Progenitor cell of endocrine pancreas (in vitro differentiated cells): ENCODE data around the gene PLPP2. TPM values are rescaled to one million over a fixed set of nuclear protein-coding genes. Genes with fewer than 3 reads are reported as not detected.

Experiments
- DNase-seq: peaks from one replicate; pipeline ENCODE4 v3.0.0; 2021; ENCODE audit warnings: low spot score; ENCODE audit not compliant: unreplicated experiment
- H3K27ac Mint-ChIP-seq: 2 replicates; pipeline ENCODE4 v1.8.0; 2021; ENCODE audit warnings: mild to moderate bottlenecking, moderate library complexity, mixed read lengths
- H3K27me3 Mint-ChIP-seq: 2 replicates; pipeline ENCODE4 v1.8.0; 2021; ENCODE audit warnings: mixed read lengths
- H3K36me3 Mint-ChIP-seq: 2 replicates; pipeline ENCODE4 v1.8.0; 2022; ENCODE audit warnings: mixed read lengths; ENCODE audit not compliant: insufficient read depth
- H3K4me1 Mint-ChIP-seq: 2 replicates; pipeline ENCODE4 v1.8.0; 2021; ENCODE audit warnings: low read depth, mixed read lengths
- H3K4me3 Mint-ChIP-seq: 2 replicates; pipeline ENCODE4 v1.8.0; 2021; ENCODE audit warnings: low read depth, mild to moderate bottlenecking, moderate library complexity, mixed read lengths
- H3K9me3 Mint-ChIP-seq: 2 replicates; pipeline ENCODE4 v1.8.0; 2021; ENCODE audit warnings: low read depth, mixed read lengths
- total RNA-seq: library from RNA; stranded (reverse); gene quantifications from 2 replicates; pipeline ENCODE4 v1.2.1, GENCODE V29; 2021
- TF ChIP-seq, protein P1 (sequence below): fragments of 200-600 bp; sonication (generic); IDR thresholded peaks from one replicate; pipeline ENCODE4 v1.5.0; 2021; ENCODE audit warnings: antibody characterized with exemption, mild to moderate bottlenecking; ENCODE audit not compliant: unreplicated experiment

Gene PLPP2
- total RNA-seq, 1 donor from 2014 or later = 46.3 TPM

GRCh38 chr19:294341-294945 lies 3.2 kb upstream of the PLPP2 start:
- DNase-seq = no peak
- TF ChIP-seq, protein P1, sequence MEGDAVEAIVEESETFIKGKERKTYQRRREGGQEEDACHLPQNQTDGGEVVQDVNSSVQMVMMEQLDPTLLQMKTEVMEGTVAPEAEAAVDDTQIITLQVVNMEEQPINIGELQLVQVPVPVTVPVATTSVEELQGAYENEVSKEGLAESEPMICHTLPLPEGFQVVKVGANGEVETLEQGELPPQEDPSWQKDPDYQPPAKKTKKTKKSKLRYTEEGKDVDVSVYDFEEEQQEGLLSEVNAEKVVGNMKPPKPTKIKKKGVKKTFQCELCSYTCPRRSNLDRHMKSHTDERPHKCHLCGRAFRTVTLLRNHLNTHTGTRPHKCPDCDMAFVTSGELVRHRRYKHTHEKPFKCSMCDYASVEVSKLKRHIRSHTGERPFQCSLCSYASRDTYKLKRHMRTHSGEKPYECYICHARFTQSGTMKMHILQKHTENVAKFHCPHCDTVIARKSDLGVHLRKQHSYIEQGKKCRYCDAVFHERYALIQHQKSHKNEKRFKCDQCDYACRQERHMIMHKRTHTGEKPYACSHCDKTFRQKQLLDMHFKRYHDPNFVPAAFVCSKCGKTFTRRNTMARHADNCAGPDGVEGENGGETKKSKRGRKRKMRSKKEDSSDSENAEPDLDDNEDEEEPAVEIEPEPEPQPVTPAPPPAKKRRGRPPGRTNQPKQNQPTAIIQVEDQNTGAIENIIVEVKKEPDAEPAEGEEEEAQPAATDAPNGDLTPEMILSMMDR = no peak
- peaks cover 7% of the 10 kb centered on the region for H3K4me1 Mint-ChIP-seq
- no peak overlapping the region for H3K27ac Mint-ChIP-seq
- no peaks in the 10 kb centered on the region for H3K9me3 Mint-ChIP-seq
- H3K36me3 Mint-ChIP-seq = no peaks in the 10 kb centered on the region
- no peak overlapping the region for H3K4me3 Mint-ChIP-seq
- peaks cover 29% of the 10 kb centered on the region for H3K27me3 Mint-ChIP-seq

- Mint-ChIP-seq H3K27me3 (peaks cover 29% of the 10 kb centered on the region), H3K36me3 (no peaks in the 10 kb centered on the region), H3K9me3 (no peaks in the 10 kb centered on the region), H3K4me1 (peaks cover 11% of the 10 kb centered on the region), H3K4me3 (no peak overlapping the region), H3K27ac (no peak overlapping the region)
- no peak for DNase-seq
- TF ChIP-seq, protein P1 = no peak
Observed at GRCh38 chr19:293436-294110, 2.4 kb upstream of the PLPP2 start.

- Mint-ChIP-seq H3K27me3 (peaks cover 29% of the 10 kb centered on the region), H3K36me3 (no peaks in the 10 kb centered on the region), H3K9me3 (no peaks in the 10 kb centered on the region), H3K27ac (no peak overlapping the region), H3K4me1 (peaks cover 15% of the 10 kb centered on the region), H3K4me3 (no peak overlapping the region)
- DNase-seq = no peak
- TF ChIP-seq, protein P1 = no peak
Observed at GRCh38 chr19:292951-293350, 1.7 kb upstream of the PLPP2 start.

DNA sequence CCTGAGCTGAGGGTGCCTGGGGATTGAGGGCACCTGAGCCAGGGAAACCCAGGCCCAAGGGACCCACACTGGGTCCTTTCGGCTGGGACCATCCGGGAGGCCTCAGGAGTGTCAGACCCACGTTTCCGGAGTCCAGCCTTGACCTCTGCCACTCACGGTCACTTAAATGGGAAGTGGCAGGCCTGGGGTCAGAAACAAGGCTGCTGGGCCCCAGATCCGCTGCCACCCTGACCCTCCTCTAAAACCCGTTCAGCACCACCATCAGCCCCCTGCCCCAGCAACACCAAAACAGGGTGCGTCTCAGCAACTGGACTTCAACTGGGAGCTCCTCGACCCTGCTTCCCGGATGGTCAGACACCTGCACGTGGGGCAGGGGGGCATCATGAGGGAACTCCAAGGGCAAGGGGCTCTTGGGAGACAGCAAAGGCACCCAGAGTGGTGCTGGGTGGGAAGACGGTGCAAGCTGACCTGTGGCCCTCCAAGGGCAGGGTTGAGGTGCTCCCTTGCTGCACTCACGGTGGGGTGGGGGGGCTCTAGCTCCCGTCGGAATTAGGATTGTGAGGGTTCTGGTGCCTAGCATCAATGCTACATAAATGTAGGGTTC lies 1.2 kb upstream of the PLPP2 start:
- peaks cover 15% of the 10 kb centered on the region for H3K4me1 Mint-ChIP-seq
- H3K27ac Mint-ChIP-seq = peak overlapping the region; percentile 86
- TF ChIP-seq, protein P1 = no peak
- no peaks in the 10 kb centered on the region for H3K36me3 Mint-ChIP-seq
- H3K4me3 Mint-ChIP-seq = no peak overlapping the region
- DNase-seq = no peak
- H3K9me3 Mint-ChIP-seq = no peaks in the 10 kb centered on the region
- peaks cover 29% of the 10 kb centered on the region for H3K27me3 Mint-ChIP-seq

DNA sequence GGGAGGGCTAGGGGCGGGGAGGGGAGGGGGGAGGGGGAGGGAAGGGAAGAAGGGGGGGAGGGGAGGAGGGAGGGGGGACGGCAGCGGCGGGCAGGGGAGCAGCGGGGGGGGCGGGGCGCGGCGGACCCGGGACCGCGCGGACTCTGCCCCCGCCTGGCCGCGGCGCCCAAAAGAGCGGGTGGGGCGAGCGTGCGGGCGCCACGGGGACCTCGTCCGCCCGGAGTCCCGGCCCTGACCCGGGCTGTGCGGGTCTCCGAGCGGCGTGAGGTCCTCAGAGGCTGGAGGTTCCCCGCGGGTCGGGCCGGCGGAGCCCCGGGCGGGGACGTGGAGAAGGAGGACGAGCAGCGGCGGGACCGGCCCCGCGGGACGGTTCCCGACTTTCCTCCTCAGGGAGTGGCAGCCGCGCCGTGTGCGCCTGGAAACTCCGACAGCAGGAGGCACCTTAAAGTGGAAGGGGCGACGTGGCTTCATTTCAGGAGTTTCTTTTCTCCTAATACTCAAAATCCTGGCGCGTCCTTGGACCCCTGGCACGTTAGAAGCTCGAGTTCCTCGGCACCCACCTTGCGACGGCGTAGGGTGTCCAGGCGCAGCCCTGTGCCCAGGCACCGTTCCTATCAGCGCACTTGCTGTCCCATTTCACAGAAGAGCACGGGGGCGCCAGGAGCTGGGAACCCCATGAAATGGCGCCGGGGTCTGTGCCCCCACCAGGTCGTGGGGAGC lies 518 bp upstream of the PLPP2 start:
- DNase-seq = no peak
- no peaks in the 10 kb centered on the region for H3K9me3 Mint-ChIP-seq
- peaks cover 29% of the 10 kb centered on the region for H3K27me3 Mint-ChIP-seq
- TF ChIP-seq, protein P1 = no peak
- H3K36me3 Mint-ChIP-seq = peaks cover 3% of the 10 kb centered on the region
- no peak overlapping the region for H3K4me3 Mint-ChIP-seq
- H3K4me1 Mint-ChIP-seq = peaks cover 15% of the 10 kb centered on the region
- H3K27ac Mint-ChIP-seq = no peak overlapping the region
